A549 (cell line): ENCODE results near the gene SETD3.

Experiments
- HDAC2 ChIP-seq: fragments of 200-600 bp; sonication (generic); IDR thresholded peaks from 2 replicates; pipeline ENCODE4 v1.6.1; 2016
- JUN ChIP-seq, 2 experiments: fragments of >200 bp; sonication (Bioruptor Twin); formaldehyde crosslinking; IDR thresholded peaks; 2 replicates in 1 of 2; 3 replicates in 1 of 2; pipeline ENCODE4 v1.6.1; 2016 to 2017
- USF2 ChIP-seq: fragments of 450-650 bp; IDR thresholded peaks from 2 replicates; pipeline ENCODE4 v1.6.1; 2014; ENCODE audit warnings: antibody characterized with exemption
- TF ChIP-seq, protein P1 (sequence below): fragments of >200 bp; sonication (Bioruptor Twin); formaldehyde crosslinking; IDR thresholded peaks from 3 replicates; pipeline ENCODE4 v1.5.1; 2016
- TF ChIP-seq, protein P2 (sequence below): fragments of >200 bp; sonication (Bioruptor Twin); formaldehyde crosslinking; IDR thresholded peaks from 3 replicates; pipeline ENCODE4 v1.6.1; 2016
- TF ChIP-seq, protein P3 (sequence below): fragments of 250-450 bp; sonication (Bioruptor Pico); IDR thresholded peaks from 2 replicates; pipeline ENCODE4 v1.5.0; 2021; ENCODE audit warnings: mild to moderate bottlenecking, moderate library complexity, borderline replicate concordance

DNA sequence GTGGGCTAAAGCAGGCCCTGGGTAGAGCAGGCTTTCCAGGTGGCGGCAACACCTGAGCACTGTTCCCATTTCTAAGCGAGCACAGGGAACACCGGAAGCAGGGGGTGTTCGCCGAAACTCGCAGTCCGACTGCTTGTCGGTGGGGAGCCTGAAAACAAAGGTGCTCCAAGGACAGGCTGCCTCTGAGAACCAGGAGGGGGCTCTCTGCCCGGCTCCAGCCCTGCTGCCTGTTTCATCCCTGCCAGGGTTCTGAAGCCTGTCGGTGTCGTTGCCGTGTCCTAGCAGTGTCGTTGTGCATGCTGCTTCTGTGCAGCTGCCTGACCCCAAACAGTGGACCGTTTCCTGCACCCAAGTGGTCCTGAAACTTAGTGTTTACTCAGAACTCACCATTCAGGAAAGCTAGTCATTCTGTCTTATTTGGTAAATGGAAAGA lies 22.3 kb upstream of the SETD3 start:
- no peak for TF ChIP-seq USF2
- TF ChIP-seq, protein P1, sequence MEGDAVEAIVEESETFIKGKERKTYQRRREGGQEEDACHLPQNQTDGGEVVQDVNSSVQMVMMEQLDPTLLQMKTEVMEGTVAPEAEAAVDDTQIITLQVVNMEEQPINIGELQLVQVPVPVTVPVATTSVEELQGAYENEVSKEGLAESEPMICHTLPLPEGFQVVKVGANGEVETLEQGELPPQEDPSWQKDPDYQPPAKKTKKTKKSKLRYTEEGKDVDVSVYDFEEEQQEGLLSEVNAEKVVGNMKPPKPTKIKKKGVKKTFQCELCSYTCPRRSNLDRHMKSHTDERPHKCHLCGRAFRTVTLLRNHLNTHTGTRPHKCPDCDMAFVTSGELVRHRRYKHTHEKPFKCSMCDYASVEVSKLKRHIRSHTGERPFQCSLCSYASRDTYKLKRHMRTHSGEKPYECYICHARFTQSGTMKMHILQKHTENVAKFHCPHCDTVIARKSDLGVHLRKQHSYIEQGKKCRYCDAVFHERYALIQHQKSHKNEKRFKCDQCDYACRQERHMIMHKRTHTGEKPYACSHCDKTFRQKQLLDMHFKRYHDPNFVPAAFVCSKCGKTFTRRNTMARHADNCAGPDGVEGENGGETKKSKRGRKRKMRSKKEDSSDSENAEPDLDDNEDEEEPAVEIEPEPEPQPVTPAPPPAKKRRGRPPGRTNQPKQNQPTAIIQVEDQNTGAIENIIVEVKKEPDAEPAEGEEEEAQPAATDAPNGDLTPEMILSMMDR: no peak
- TF ChIP-seq, protein P2, sequence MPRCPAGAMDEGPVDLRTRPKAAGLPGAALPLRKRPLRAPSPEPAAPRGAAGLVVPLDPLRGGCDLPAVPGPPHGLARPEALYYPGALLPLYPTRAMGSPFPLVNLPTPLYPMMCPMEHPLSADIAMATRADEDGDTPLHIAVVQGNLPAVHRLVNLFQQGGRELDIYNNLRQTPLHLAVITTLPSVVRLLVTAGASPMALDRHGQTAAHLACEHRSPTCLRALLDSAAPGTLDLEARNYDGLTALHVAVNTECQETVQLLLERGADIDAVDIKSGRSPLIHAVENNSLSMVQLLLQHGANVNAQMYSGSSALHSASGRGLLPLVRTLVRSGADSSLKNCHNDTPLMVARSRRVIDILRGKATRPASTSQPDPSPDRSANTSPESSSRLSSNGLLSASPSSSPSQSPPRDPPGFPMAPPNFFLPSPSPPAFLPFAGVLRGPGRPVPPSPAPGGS: no peak
- TF ChIP-seq, protein P3, sequence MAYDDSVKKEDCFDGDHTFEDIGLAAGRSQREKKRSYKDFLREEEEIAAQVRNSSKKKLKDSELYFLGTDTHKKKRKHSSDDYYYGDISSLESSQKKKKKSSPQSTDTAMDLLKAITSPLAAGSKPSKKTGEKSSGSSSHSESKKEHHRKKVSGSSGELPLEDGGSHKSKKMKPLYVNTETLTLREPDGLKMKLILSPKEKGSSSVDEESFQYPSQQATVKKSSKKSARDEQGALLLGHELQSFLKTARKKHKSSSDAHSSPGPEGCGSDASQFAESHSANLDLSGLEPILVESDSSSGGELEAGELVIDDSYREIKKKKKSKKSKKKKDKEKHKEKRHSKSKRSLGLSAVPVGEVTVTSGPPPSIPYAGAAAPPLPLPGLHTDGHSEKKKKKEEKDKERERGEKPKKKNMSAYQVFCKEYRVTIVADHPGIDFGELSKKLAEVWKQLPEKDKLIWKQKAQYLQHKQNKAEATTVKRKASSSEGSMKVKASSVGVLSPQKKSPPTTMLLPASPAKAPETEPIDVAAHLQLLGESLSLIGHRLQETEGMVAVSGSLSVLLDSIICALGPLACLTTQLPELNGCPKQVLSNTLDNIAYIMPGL (CRISPR knock-in tag): no peak
- TF ChIP-seq JUN (IDR thresholded peaks at IDR 0.05): no peak
- TF ChIP-seq HDAC2: no peak
